ENCODE data around the gene DIMT1.

DIMT1 gene

DNA sequence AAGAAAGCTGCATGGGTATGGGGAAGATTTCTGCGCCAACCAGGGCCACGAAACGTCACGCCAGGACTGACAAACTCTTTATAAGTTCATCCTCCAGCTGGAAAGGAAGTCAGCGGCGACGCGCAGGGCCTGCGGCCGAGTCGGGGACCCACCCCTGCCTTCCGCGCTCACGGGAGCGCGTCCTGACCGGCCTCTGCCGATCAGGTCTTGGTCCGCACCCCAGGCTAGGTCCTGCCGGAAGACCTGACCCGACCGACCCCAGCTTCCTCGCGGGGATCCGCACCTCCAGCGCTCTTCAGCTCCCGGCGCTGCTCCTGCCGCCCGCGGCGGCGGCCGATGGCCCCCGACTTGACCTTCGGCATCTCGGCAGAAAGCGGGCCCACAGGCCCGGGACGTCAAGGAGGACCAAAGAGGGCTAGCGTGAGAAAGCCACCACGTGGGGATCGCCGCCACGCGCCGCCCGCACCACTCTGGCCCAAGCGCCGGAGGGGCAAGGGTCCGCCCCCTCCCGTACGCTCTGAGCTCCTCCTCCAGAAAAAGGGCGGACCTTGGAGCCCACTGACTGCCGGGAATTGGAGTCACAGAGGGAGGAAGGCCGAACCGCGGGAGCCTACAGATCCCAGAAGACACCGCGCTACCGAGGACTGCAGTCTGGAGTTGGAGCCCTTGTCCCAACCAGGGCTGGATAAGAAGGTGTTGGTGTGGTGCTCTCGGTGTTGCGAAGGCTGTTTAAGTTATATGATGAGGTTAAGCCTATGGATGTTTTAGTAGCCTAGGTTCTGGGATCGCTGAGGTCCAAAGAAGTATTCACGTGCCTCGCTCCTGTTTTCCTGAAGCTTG is at the start of gene DIMT1:
TSS of gene DIMT1 (minus strand) at position 495 of the 840 bp plus-strand sequence. CDS start at position 362, 133 bp downstream.
- DNase-seq = peak; percentile 97

DNA sequence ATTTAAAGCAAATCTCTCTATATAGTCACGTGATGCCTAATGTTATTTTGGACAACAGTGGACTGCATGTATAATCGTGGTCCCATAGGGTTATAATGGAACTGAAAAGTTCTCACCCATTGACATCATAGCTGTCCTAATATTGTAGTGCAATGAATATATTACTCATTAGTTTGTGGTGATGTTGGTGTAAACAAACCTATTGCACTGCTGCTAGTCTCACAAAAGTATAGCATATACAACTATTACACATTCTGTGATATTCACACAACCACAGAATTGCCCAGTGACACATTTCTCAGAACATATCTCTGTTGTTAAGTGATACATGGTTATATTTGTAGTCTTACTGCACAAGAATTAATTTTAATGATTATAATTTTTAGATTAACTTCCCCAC is 46.6 kb upstream of the DIMT1 start:
- DNase-seq = no peak

DNA sequence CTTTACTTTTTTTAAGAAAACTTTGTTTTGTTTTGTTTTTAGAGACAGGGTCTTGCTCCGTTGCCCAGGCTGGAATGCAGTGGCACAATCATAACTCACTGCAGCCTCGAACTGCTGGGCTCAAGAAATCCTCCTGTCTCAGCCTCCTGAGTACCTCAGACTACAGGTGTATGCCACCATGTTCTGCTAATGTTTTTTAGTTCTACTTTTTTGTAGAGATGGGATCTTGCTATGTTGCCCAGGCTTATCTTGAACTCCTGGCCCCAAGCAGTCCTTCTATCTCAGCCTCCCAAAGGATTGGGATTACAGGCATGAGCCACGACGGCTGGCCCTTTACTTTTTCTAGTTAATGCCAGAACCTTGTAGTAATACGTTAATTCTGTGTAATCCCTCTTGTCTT is 44.8 kb upstream of the DIMT1 start:
- no peak for DNase-seq

DNA sequence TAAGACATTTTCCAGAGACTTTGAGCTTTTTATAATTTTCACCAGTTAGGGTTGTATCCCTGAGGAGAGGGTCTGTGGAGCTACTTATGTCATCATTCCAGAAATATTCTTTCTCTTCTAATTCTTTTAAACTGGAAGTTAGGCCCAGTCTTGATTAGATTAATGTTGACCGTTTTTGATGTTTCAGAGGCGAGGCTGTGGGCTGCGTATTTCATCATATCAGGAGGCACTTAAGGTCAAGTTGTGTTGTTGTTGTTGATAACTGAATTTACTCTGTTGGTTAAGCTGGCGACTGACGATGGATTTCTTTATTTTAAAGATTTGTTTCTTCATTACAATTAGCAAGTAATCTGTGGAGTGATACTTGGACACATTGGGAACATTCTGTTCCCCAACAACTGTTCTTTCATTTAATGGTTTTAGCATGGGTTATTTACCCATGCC is 28.9 kb upstream of the DIMT1 start:
- DNase-seq = no peak

DNA sequence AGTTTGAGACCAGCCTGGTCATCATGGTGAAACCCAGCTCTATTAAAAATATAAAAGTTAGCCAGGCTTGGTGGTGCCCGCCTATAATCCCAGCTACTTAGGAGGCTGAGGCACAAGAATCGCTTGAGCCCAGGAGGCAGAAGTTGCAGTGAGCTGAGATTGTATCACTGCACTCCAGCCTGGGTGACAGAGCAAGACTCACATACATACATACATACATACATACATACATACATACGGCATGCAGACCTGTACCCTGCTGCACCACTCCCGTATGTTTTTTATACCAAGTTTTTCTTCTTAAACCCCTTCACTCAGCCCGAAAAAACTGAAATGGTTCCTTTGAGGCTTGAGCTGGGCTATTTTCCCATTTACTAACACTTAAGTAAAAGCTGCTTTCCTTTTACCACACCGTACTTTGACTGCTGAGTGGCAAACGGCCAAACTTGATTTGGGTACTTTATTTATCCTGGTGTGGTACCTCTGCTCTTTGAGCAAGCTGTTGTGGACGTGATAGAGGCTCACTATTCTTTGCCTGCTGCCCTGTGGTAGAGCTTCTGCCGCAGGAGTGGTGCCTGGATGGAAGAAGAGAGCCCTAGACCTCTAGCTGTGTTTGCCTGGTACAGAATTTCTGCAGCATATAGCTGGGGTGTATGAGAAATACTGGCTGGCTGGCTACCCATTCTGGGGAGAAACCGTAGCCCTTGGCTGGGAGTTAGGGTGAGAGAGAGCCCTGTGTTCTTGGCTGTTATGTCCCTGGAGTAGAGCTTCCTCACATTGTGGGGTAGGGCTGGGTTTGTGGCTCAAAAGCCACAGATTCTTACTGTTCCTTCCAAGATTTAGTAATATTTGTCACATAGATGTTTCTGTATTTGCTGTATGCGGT is 28.3 kb upstream of the DIMT1 start:
- no peak for DNase-seq

DNA sequence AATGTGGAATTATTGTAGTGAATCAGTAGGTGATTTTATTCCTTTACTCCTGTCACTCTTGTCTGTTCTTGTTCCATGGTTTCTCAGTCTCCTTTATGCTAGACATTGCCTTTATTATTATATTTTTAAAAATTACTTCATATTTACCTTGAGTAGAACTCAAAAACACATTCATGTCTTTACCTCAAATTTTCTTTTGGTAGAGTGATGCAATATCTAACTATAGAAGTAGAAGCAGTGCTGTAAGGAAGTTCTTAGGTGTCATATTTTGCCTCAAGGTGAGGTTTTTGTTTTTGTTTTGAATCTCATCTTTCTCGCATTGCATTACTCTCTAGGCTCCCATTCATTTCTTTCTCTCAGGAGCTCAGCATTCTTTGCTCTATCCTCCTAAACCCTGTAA is 21.1 kb upstream of the DIMT1 start:
- no peak for DNase-seq

DNA sequence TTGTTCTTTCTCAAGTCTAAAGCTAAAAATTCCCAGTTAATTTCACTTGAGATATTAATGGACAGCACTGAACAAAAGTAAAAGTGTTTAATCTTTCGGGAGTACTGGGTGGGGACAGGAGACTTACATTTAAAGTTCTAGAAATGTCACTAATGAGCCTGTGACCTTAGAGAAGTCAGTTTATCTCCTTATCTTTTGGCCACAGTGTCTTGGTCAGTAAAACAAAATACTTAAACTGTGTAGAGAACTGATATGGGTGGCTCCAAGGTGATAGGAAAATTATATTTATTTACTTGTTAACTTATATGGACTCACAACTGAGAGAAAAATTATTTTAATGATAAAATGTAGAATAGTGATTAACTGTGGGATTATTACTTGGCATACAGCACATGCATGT is 17.7 kb upstream of the DIMT1 start:
- no peak for DNase-seq

DNA sequence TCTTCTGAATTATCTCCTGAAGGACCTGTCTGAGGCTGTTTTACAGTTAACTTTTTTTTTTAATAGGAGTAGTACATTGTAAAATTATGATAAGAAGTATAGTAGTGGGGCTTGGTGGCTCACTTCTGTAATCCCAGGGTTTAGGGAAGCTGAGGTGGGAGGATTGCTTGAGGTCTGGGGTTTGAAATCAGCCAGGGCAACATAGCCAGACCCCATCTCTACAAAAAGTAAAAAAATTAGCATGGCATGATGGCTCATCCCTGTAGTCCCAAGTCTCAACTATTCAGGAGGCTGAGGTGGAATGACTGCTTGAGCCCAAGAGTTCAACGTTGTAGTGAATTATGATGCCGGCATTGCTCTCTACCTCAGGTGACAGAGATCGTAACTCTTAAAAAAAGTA is 15.9 kb upstream of the DIMT1 start:
- no peak for DNase-seq

DNA sequence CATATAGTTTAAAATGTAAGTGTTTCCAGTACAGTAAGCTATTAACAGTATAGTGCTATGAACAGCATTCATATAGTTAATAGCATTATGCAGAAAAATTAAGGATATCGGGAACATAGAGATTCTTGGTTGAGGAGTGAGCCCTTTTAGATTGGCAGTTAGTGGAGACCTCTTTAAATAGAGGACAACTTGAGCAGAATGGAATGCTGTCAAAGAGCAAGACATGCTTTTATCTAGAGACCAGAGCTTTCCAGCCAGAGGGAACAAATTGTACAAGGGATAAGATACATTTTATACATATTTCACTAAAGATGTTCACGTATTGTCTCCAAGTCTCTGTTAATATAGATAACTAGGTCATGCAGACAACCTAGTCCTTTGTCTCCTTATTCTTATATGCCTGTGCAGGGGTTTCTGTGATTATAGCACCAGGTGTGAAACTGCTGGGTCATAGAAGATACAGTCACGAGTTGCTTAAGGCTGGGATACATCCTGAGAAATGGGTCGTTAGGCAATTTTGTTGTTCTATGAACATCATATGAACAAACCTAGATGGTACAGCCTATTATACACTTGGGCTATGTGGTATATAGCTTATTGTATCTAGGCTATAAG is 14.9 kb upstream of the DIMT1 start:
- no peak for DNase-seq

DNA sequence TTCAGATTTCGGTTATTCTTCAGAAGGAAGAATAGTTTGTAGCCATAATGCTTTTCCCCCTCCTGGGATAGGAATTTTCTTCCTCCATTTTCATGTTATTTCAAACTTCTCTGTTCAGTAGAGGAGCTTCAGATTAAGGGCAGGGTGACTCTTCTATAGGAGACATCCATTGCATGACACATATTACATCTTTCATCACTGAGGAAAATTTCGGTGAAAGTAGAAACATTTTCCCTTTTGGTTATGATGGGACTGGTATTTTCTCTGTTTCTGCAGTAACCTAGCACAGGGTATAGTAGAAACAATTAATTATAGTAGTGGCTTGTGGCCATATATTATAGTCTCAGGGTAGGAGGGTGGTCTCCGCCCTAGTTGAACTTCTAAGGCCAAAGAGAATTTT is 10.0 kb upstream of the DIMT1 start:
- no peak for DNase-seq

DNA sequence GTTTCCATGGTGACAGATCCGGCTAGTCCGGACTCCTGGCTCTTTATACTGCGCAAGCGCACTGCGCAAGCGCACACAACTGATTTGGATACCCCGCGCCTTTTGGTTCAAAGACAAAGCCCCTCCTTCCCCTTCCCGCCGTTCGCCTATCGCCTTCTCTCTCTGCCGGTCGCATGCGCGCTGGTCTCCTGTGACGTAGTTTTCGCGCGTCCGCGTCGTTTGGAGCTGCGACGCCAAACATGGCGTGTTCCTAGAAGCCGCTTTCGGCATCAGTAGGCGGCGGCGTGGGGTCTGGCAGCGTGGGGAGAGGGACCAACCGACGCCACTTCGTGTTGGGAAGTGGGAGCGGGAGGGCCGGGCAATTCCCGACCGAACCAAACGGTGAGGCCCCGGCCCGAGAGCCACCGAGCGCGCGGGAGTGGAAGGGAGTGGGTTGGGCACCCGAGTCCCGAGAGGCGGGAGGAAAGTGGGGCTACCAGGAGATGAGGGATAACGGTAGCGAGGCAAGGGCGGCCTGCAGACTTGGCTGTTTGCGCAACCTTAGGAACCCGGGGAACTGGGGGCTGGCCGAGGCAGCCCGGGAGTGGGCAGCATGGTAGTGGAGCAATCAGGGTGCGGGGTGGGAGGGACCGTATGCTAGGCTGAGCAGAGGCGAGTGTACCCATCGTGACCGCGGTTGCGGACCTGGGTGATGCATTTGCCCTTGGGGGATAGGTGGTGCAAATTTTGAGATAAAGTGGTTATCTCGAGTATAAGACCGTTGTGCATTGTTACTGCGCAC is 9.0 kb upstream of the DIMT1 start, which contains the start of gene IPO11:
TSS of gene IPO11 (plus strand) at position 215 of the 781 bp plus-strand sequence. CDS start 24,517 bp downstream, outside the sequence.
- DNase-seq = peak; percentile 100

DNA sequence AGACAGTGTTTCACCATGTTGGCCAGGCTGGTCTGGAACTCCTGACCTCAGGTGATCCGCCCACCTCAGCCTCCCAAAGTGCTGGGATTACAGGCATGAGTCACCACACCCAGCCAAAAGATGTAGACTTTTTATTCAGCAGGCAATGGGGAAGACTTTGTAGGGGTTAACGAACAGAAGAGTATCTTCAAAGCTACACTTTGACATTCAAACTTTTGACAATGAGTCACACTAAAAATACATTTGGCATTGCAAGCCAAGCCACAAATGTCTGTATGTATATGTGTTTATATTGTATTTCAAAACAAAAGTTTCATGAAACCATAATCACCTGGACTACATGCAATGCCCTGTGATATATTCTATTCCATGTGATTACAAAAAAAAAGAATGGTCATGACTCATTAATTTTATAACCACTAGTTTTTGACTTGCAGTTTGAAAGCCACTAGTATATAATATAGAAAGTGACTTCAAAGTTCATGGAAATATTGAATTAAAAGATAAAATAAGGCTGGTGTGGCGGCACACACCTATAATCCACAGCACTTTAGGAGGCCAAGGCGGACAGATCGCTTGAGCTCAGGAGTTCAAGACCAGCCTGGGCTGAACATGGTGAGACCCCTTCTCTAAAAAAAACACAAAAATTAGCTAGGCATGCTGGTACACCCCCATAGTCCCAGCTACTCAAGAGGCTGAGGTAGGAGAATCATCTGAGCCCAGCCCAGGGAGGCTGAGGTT is 8.3 kb downstream of the DIMT1 start:
- DNase-seq = peak; percentile 31

DNA sequence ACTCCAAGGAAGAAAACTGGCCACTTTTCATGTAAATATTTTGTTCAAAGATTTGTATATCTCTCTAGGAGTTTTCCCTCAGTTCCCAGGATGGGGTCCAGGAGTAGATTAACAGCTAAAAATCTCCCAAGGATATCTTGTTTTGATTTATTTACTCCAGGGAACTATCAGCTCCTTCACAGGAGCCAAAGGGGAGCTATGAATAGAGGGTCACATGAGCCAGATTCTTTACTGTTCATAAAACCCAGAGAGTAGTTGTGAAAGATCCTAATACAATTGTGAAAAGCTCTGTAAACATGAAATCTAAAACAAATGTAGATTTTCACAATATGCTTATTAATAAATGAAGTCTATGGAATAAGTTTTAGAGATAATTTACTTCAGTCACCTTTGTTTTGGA is 16.9 kb downstream of the DIMT1 start:
- no peak for DNase-seq

DNA sequence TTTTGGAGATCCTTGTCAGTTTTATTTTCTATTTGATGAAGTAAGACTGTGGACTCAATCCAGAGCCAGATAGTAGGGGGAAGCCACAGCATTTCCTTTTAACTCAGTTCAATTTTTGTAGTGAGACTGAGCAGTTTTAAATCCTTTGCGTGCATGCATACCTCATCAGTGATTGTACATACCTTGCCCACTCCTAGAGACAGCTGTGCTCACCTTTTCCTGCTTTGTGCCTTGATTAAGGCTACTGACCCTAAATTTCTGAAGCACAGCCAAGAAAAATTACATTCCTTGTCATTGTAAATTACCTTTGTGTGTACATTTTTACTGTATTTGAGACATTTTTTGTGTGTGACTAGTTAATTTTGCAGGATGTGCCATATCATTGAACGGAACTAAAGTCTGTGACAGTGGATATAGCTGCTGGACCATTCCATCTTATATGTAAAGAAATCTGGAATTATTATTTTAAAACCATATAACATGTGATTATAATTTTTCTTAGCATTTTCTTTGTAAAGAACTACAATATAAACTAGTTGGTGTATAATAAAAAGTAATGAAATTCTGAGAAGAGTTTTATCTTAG is 17.8 kb downstream of the DIMT1 start:
- no peak for DNase-seq

DNA sequence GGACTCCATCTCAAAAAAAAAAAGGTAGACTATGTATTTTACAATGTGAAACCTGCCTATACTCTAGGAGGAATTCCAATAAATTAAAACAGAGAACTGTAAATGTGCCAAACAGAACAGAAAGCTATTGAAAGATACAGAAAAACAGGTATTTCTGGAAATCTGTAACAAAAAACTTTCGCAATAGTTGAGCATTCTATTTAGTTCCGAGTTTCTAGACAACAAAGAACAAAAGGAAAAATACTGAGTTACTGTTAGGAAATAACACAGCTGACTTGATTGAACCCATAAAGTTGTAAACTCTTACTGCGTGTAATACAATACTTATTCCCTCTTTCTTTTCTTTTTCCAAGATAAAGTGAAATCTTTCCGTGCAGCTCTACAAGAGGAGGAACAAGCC is 18.6 kb downstream of the DIMT1 start:
- no peak for DNase-seq

DNA sequence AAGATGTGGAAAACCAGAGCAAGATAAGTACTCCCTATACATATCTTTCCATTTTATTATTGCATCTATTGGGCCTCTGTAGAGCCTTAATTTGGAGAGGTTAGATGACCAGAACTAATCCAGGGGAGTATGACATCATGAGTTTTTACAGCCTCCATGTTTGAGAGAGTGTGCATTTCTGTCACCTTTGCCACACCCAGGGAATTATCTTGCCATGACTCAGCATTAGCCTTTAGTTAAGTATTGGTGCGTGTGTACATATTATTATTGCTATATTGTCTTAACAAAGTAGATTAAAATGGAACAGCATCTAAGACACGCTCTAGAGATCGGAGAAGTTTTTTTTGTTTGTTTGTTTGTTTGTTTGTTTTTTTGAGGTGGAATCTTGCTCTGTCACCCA is 27.6 kb downstream of the DIMT1 start:
- no peak for DNase-seq

DNA sequence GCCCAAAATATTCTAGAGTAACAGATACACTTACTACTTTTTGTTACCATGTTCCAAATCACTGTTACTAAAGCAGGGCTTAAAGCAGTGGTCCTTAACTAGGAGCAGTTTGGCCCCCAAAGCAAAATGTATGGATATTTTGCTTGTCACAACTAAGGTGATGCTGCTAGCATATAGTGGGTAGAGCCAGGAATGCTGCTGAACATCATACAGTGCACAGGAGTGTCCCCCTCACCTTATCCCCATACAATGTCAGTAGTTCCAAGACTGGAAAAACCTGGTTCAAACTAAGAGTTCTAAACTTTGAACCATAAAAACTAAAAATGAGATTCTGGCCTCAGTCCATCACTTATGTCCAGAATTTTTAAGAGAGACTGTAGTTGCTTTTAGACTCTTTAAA is 28.1 kb downstream of the DIMT1 start:
- DNase-seq = no peak

DNA sequence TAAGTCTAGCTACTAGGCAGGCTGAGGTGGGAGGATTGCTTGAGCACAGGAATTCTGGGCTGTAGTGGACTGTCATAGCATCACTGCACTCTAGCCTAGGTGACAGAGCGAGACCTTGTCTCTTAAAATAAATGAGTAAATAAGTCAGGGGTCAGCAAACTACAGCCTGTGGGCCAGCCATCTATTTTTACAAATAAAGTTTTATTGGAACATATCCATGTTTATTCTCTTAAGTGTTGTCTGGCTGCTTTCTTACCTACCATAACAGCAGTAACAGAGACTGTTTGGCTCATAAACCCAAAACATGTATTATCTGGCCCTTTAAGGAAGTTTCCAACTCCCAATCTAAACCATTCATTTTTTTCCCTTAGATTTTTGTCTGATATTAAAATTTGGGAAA is 29.6 kb downstream of the DIMT1 start:
- DNase-seq = no peak

DNA sequence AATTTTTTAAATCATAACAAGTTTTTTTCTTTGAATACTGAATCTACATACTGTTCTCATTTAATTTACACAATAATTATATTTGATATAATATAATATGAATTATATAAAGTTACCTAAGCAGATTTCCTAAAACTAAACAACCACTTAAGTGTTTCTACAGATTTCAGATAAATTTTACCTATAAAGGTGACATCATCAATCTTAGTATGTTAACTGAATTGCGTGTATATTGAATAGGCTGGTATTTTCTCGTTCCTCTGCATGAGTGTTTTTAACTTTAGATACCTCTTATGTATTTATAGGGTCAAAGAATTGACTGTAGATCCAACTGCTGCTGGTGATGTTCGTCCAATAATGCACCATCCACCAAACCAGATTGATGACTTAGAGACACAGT is 30.3 kb downstream of the DIMT1 start:
- no peak for DNase-seq

DNA sequence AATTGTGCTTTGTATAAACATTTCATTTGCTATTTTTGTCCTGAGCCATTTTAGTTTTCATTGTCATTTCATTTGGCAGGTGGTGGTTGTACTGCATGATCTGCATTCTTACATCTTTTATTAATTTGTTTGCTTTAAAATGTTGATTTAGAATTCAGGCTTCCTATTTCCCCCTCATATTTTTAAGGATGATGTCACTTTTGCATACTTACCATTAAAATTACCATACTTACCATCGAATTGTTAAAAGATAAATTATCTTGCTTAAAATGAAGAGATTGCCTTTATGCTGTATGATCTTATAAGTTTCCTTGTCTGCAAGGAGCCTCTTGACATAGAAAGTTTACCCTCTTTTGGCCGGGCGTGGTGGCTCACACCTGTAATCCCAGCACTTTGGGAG is 31.1 kb downstream of the DIMT1 start:
- DNase-seq = no peak

DNA sequence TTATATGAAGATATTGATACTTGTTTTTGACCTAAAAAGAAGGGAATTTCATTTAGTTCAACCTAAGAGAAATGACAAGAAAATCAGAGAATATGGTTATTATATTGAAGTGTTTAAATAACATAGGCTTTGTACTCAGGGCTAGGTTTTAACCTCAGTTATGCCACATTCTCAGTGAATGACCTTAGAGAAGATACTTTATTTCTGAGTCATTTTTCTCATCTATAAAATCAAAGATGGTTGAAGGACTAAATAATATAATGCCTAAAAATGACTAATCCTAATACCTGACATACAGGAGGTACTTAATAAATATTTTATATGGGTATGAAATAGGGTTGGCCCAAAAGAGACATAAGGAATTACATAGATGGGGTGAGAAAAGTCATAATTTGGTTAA is 32.3 kb downstream of the DIMT1 start:
- DNase-seq = peak; percentile 10
